ENCODE results near the gene LDHB.

- TF ChIP-seq POLR2AphosphoS5 (IDR thresholded peaks at IDR 0.05): no peak
- no peak for TF ChIP-seq CTCF (IDR thresholded peaks at IDR 0.05 in 8 of 11, conservative IDR thresholded peaks at IDR 0.05 in 3 of 11)
- no peak for TF ChIP-seq POLR2A (IDR thresholded peaks at IDR 0.05)
These were observed 59.0 kb downstream of the LDHB start for GRCh38 chr12:21598651-21599050.
